ENCODE measurements around the gene WDR43.

The WDR43 gene

GRCh38 chr2:28927469-28927868, 33.0 kb downstream of the WDR43 start:
- Histone ChIP-seq H4K91ac (ENCODE audit: low read depth, low read length) (no peak overlapping the region), H2BK5ac (ENCODE audit: low read depth, low read length, poor library complexity) (no peak overlapping the region), H2BK120ac (ENCODE audit: insufficient read depth, low read length, poor library complexity) (no peak overlapping the region), H3K79me2 (ENCODE audit: control insufficient read depth, insufficient read depth, low read length, poor library complexity) (no peaks in the 10 kb centered on the region), H3K4me3 (ENCODE audit: low read depth, low read length) (no peak overlapping the region), H3K23ac (ENCODE audit: low read length) (no peak overlapping the region), H3K79me1 (ENCODE audit: low read length) (no peaks in the 10 kb centered on the region), H3K36me3 (ENCODE audit: control insufficient read depth in 1 of 2, insufficient read depth in 2 of 2, low read length in 2 of 2) (peaks cover 22 to 33% of the 10 kb centered on the region in 2 experiments), H3K27me3 (ENCODE audit: insufficient read depth, low read length) (no peaks in the 10 kb centered on the region), H3K9me3 (ENCODE audit: insufficient read depth, low read depth, low read length) (no peaks in the 10 kb centered on the region), H4K8ac (ENCODE audit: low read depth, low read length) (no peak overlapping the region), H3K18ac (ENCODE audit: low read length) (no peak overlapping the region), H3K9ac (ENCODE audit: low read length) (no peak overlapping the region), H2AK5ac (ENCODE audit: low read length) (no peak overlapping the region), H3K14ac (ENCODE audit: low read length) (no peak overlapping the region), H4K12ac (ENCODE audit: low read depth, low read length) (no peak overlapping the region), H2BK12ac (ENCODE audit: low read length) (no peak overlapping the region), H3K4me1 (ENCODE audit: control insufficient read depth in 1 of 2, insufficient read depth in 2 of 2, low read length in 2 of 2) (no peaks in the 10 kb centered on the region), H3K27ac (ENCODE audit: low read depth, low read length) (no peak overlapping the region), H2AFZ (ENCODE audit: insufficient read depth, low read length, poor library complexity) (no peak overlapping the region), H3K4me2 (ENCODE audit: low read length) (no peak overlapping the region), H3K4ac (ENCODE audit: low read depth, low read length) (no peak overlapping the region)
- no CpG with 5 or more reads among the region's 2 CpGs for WGBS (ENCODE audit: extremely low coverage, insufficient coverage, insufficient read length)
- DNase-seq: no peak

- H2AFZ ChIP-seq (ENCODE audit: insufficient read depth, low read length, poor library complexity): no peak overlapping the region
- H4K12ac ChIP-seq (ENCODE audit: low read depth, low read length): no peak overlapping the region
- H2BK5ac ChIP-seq (ENCODE audit: low read depth, low read length, poor library complexity): no peak overlapping the region
- no peaks in the 10 kb centered on the region for H3K79me2 ChIP-seq (ENCODE audit: control insufficient read depth, insufficient read depth, low read length, poor library complexity)
- no peak overlapping the region for H2AK5ac ChIP-seq (ENCODE audit: low read length)
- H3K27me3 ChIP-seq (ENCODE audit: insufficient read depth, low read length): no peaks in the 10 kb centered on the region
- H3K79me1 ChIP-seq (ENCODE audit: low read length): no peaks in the 10 kb centered on the region
- H3K36me3 ChIP-seq (ENCODE audit: control insufficient read depth in 1 of 2, insufficient read depth in 2 of 2, low read length in 2 of 2): peaks cover 22 to 32% of the 10 kb centered on the region in 2 experiments
- no peak overlapping the region for H3K4me2 ChIP-seq (ENCODE audit: low read length)
- H3K9ac ChIP-seq (ENCODE audit: low read length): no peak overlapping the region
- no peak overlapping the region for H4K91ac ChIP-seq (ENCODE audit: low read depth, low read length)
- no peak overlapping the region for H4K8ac ChIP-seq (ENCODE audit: low read depth, low read length)
- H3K4ac ChIP-seq (ENCODE audit: low read depth, low read length): no peak overlapping the region
- no CpG with 5 or more reads among the region's 1 CpG for WGBS (ENCODE audit: extremely low coverage, insufficient coverage, insufficient read length)
- H3K14ac ChIP-seq (ENCODE audit: low read length): no peak overlapping the region
- peak in 1 of 2 donors; percentile 18 for DNase-seq
- H3K4me3 ChIP-seq (ENCODE audit: low read depth, low read length): no peak overlapping the region
- H3K23ac ChIP-seq (ENCODE audit: low read length): no peak overlapping the region
- no peak overlapping the region for H2BK12ac ChIP-seq (ENCODE audit: low read length)
- H3K27ac ChIP-seq (ENCODE audit: low read depth, low read length): no peak overlapping the region
- no peak overlapping the region for H3K18ac ChIP-seq (ENCODE audit: low read length)
- H2BK120ac ChIP-seq (ENCODE audit: insufficient read depth, low read length, poor library complexity): no peak overlapping the region
- H3K4me1 ChIP-seq (ENCODE audit: control insufficient read depth in 1 of 2, insufficient read depth in 2 of 2, low read length in 2 of 2): no peaks in the 10 kb centered on the region
- no peaks in the 10 kb centered on the region for H3K9me3 ChIP-seq (ENCODE audit: insufficient read depth, low read depth, low read length)
Observed at GRCh38 chr2:28927878-28928277, 33.4 kb downstream of the WDR43 start.

- Histone ChIP-seq H3K9me3 (ENCODE audit: insufficient read depth, low read depth, low read length) (no peaks in the 10 kb centered on the region), H3K23ac (ENCODE audit: low read length) (no peak overlapping the region), H4K12ac (ENCODE audit: low read depth, low read length) (no peak overlapping the region), H3K36me3 (ENCODE audit: control insufficient read depth in 1 of 2, insufficient read depth in 2 of 2, low read length in 2 of 2) (peaks cover 16 to 22% of the 10 kb centered on the region in 2 experiments), H3K14ac (ENCODE audit: low read length) (no peak overlapping the region), H3K27ac (ENCODE audit: low read depth, low read length) (no peak overlapping the region), H2BK5ac (ENCODE audit: low read depth, low read length, poor library complexity) (no peak overlapping the region), H3K18ac (ENCODE audit: low read length) (no peak overlapping the region), H3K4me2 (ENCODE audit: low read length) (no peak overlapping the region), H3K27me3 (ENCODE audit: insufficient read depth, low read length) (no peaks in the 10 kb centered on the region), H2BK12ac (ENCODE audit: low read length) (no peak overlapping the region), H2BK120ac (ENCODE audit: insufficient read depth, low read length, poor library complexity) (no peak overlapping the region), H4K91ac (ENCODE audit: low read depth, low read length) (no peak overlapping the region), H2AFZ (ENCODE audit: insufficient read depth, low read length, poor library complexity) (no peak overlapping the region), H3K9ac (ENCODE audit: low read length) (no peak overlapping the region), H3K4me1 (ENCODE audit: control insufficient read depth in 1 of 2, insufficient read depth in 2 of 2, low read length in 2 of 2) (no peaks in the 10 kb centered on the region), H3K79me2 (ENCODE audit: control insufficient read depth, insufficient read depth, low read length, poor library complexity) (no peaks in the 10 kb centered on the region), H4K8ac (ENCODE audit: low read depth, low read length) (no peak overlapping the region), H3K79me1 (ENCODE audit: low read length) (no peaks in the 10 kb centered on the region), H2AK5ac (ENCODE audit: low read length) (no peak overlapping the region), H3K4me3 (ENCODE audit: low read depth, low read length) (no peak overlapping the region), H3K4ac (ENCODE audit: low read depth, low read length) (no peak overlapping the region)
- DNase-seq: no peak
- no CpG with 5 or more reads among the region's 4 CpGs for WGBS (ENCODE audit: extremely low coverage, insufficient coverage, insufficient read length)
Observed at GRCh38 chr2:28929581-28929980, 35.1 kb downstream of the WDR43 start.

DNA sequence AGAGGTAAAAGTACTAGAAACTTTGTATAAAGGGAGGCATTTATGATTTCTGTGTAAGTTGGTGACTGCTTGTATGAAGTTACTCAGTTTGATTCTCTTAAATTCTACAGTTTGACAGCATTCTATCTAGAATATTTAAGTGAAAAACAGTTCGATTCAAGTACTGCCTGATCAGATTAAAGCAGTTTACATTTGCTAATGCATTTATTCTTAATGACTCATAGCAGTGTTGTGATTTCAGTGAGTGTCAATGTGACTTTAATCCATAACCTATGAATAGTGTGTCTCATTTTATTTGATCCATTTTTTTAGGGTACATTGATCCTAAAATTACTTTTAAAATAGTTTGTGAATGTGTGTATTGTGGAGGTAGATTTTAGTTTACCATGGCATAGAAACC, 35.7 kb downstream of the WDR43 start:
- Histone ChIP-seq H3K14ac (ENCODE audit: low read length) (no peak overlapping the region), H2AK5ac (ENCODE audit: low read length) (no peak overlapping the region), H2AFZ (ENCODE audit: insufficient read depth, low read length, poor library complexity) (no peak overlapping the region), H2BK120ac (ENCODE audit: insufficient read depth, low read length, poor library complexity) (no peak overlapping the region), H3K9ac (ENCODE audit: low read length) (no peak overlapping the region), H3K18ac (ENCODE audit: low read length) (no peak overlapping the region), H3K27me3 (ENCODE audit: insufficient read depth, low read length) (no peaks in the 10 kb centered on the region), H3K36me3 (ENCODE audit: control insufficient read depth in 1 of 2, insufficient read depth in 2 of 2, low read length in 2 of 2) (peaks cover 17 to 21% of the 10 kb centered on the region in 2 experiments), H3K27ac (ENCODE audit: low read depth, low read length) (no peak overlapping the region), H4K91ac (ENCODE audit: low read depth, low read length) (no peak overlapping the region), H2BK12ac (ENCODE audit: low read length) (no peak overlapping the region), H3K79me1 (ENCODE audit: low read length) (no peaks in the 10 kb centered on the region), H3K4ac (ENCODE audit: low read depth, low read length) (no peak overlapping the region), H4K12ac (ENCODE audit: low read depth, low read length) (no peak overlapping the region), H3K4me3 (ENCODE audit: low read depth, low read length) (no peak overlapping the region), H3K79me2 (ENCODE audit: control insufficient read depth, insufficient read depth, low read length, poor library complexity) (no peaks in the 10 kb centered on the region), H2BK5ac (ENCODE audit: low read depth, low read length, poor library complexity) (no peak overlapping the region), H3K9me3 (ENCODE audit: insufficient read depth, low read depth, low read length) (no peaks in the 10 kb centered on the region), H4K8ac (ENCODE audit: low read depth, low read length) (no peak overlapping the region), H3K4me2 (ENCODE audit: low read length) (no peak overlapping the region), H3K4me1 (ENCODE audit: control insufficient read depth in 1 of 2, insufficient read depth in 2 of 2, low read length in 2 of 2) (no peaks in the 10 kb centered on the region), H3K23ac (ENCODE audit: low read length) (no peak overlapping the region)
- DNase-seq: no peak
- no CpG with 5 or more reads among the region's 1 CpG for WGBS (ENCODE audit: extremely low coverage, insufficient coverage, insufficient read length)

All from trophoblast cell (in vitro differentiated cells and primary cell).